ENCODE measurements around the gene KHK.

- no peak for TF ChIP-seq GATA3 (IDR thresholded peaks at IDR 0.05; ENCODE audit: low read depth, low read length)
- TF ChIP-seq GATA2 (IDR thresholded peaks at IDR 0.05; ENCODE audit: low read depth, low read length) = no peak
Observed at GRCh38 chr2:27131429-27131828, 44.9 kb downstream of the KHK start.
